Cerebellar nuclear complex (tissue), 1 donor: ENCODE measurements around the gene SMCO1.
"Not testable (repeated sequence)": the region's sequence is repeated elsewhere in the genome, so short reads cannot be mapped to it uniquely, and the experiment has no call there.

Experiments
- DNase-seq, 2 experiments: peaks; one replicate each; lab custom pipeline; 2025; lab: John Stamatoyannopoulos, UW

SMCO1 gene

GRCh38 chr3:196521291-196521690 lies 6.1 kb upstream of the SMCO1 start:
- not testable (repeated sequence) for DNase-seq

GRCh38 chr3:196519718-196520082 lies 4.6 kb upstream of the SMCO1 start:
- no peak for DNase-seq

- no peak for DNase-seq
These were observed 4.0 kb upstream of the SMCO1 start for GRCh38 chr3:196518966-196519717.

GRCh38 chr3:196517919-196518318 lies 2.8 kb upstream of the SMCO1 start:
- DNase-seq, result no peak

- DNase-seq, result no peak
These were observed 2.1 kb upstream of the SMCO1 start for GRCh38 chr3:196517162-196517800.

GRCh38 chr3:196514350-196514716 lies 813 bp downstream of the SMCO1 start:
- DNase-seq, result no peak

- DNase-seq, result no peak
These were observed 1.3 kb downstream of the SMCO1 start for GRCh38 chr3:196513697-196514349.

GRCh38 chr3:196511646-196512425 lies 3.3 kb downstream of the SMCO1 start:
- not testable (repeated sequence) for DNase-seq

GRCh38 chr3:196511108-196511507 lies 4.0 kb downstream of the SMCO1 start:
- not testable (repeated sequence) for DNase-seq

GRCh38 chr3:196506687-196507086 lies 8.5 kb downstream of the SMCO1 start:
- no peak for DNase-seq

GRCh38 chr3:196504556-196504955 lies 10.6 kb downstream of the SMCO1 start:
- no peak for DNase-seq

GRCh38 chr3:196504077-196504398 lies 11.1 kb downstream of the SMCO1 start:
- DNase-seq, result not testable (repeated sequence)

- peak; percentile 48 to 91 for DNase-seq
These were observed 11.7 kb downstream of the SMCO1 start, which contains the start of gene RNF168 for GRCh38 chr3:196503196-196504076. Gene RNF168, minus strand, starts transcription at chr3:196503768. Its CDS starts 595 bp downstream, at chr3:196503173.

GRCh38 chr3:196502775-196503195 lies 12.4 kb downstream of the SMCO1 start:
- peak in 1 of 2 experiments; percentile 6 for DNase-seq

GRCh38 chr3:196501316-196502044 lies 13.7 kb downstream of the SMCO1 start:
- no peak for DNase-seq

GRCh38 chr3:196499807-196500524 lies 15.2 kb downstream of the SMCO1 start:
- DNase-seq, result no peak

- DNase-seq, result no peak
These were observed 16.1 kb downstream of the SMCO1 start for GRCh38 chr3:196499061-196499460.

- no peak for DNase-seq
These were observed 16.8 kb downstream of the SMCO1 start for GRCh38 chr3:196498297-196498696.

GRCh38 chr3:196496183-196496582 lies 19.0 kb downstream of the SMCO1 start:
- DNase-seq, result no peak

- no peak for DNase-seq
These were observed 21.9 kb downstream of the SMCO1 start for GRCh38 chr3:196493292-196493691.
